Stimulated activated CD4-positive, alpha-beta T cell treated with anti-CD3 and anti-CD28 coated beads, Interleukin-15, amount 100 ng/mL, for 48 hours (primary cell): ENCODE results near the gene FANCD2.
"Not testable (repeated sequence)": the region's sequence is repeated elsewhere in the genome, so short reads cannot be mapped to it uniquely, and the experiment has no call there.

ENCODE experiments used
- DNase-seq, 2 donors: peaks; one replicate each; pipeline ENCODE4 v3.0.0-alpha.2; 2020; ENCODE audit warnings: low read depth in 2 of 2

FANCD2 gene

GRCh38 chr3:10026084-10026890, at the start of gene FANCD2:
Gene FANCD2 (plus strand): TSS chr3:10026437. CDS start chr3:10028658, 2,221 bp downstream.
- peak; percentile 81 to 90 for DNase-seq

- DNase-seq = peak; percentile 30 to 40
Measured at GRCh38 chr3:9976721-9977709, 49.2 kb upstream of the FANCD2 start.

- DNase-seq = no peak
Measured at GRCh38 chr3:9978710-9979305, 47.4 kb upstream of the FANCD2 start.

- no peak for DNase-seq
Measured at GRCh38 chr3:9980251-9980650, 46.0 kb upstream of the FANCD2 start.

GRCh38 chr3:9986230-9986725, 40.0 kb upstream of the FANCD2 start:
- DNase-seq = no peak

- no peak for DNase-seq
Measured at GRCh38 chr3:9994086-9994844, 32.0 kb upstream of the FANCD2 start.

GRCh38 chr3:10000686-10001085, 25.6 kb upstream of the FANCD2 start:
- DNase-seq = no peak

GRCh38 chr3:10002951-10003350, 23.3 kb upstream of the FANCD2 start:
- no peak for DNase-seq

GRCh38 chr3:10004506-10004905, 21.7 kb upstream of the FANCD2 start:
- DNase-seq = no peak

GRCh38 chr3:10004960-10005564, 21.2 kb upstream of the FANCD2 start:
- no peak for DNase-seq

- no peak for DNase-seq
Measured at GRCh38 chr3:10006048-10006761, 20.0 kb upstream of the FANCD2 start.

- no peak for DNase-seq
Measured at GRCh38 chr3:10006762-10007090, 19.5 kb upstream of the FANCD2 start.

- DNase-seq = no peak
Measured at GRCh38 chr3:10007126-10007782, 19.0 kb upstream of the FANCD2 start.

- DNase-seq = not testable (repeated sequence)
Measured at GRCh38 chr3:10008216-10008587, 18.0 kb upstream of the FANCD2 start.

GRCh38 chr3:10008588-10009344, 17.5 kb upstream of the FANCD2 start:
- peak in 1 of 2 donors; percentile 65 for DNase-seq

GRCh38 chr3:10010421-10010877, 15.8 kb upstream of the FANCD2 start:
- no peak for DNase-seq

GRCh38 chr3:10010878-10011465, 15.3 kb upstream of the FANCD2 start:
- DNase-seq = peak; percentile 75 to 78

- no peak for DNase-seq
Measured at GRCh38 chr3:10011631-10012030, 14.6 kb upstream of the FANCD2 start.
